ENCODE results near the gene LRRIQ4.

DNA sequence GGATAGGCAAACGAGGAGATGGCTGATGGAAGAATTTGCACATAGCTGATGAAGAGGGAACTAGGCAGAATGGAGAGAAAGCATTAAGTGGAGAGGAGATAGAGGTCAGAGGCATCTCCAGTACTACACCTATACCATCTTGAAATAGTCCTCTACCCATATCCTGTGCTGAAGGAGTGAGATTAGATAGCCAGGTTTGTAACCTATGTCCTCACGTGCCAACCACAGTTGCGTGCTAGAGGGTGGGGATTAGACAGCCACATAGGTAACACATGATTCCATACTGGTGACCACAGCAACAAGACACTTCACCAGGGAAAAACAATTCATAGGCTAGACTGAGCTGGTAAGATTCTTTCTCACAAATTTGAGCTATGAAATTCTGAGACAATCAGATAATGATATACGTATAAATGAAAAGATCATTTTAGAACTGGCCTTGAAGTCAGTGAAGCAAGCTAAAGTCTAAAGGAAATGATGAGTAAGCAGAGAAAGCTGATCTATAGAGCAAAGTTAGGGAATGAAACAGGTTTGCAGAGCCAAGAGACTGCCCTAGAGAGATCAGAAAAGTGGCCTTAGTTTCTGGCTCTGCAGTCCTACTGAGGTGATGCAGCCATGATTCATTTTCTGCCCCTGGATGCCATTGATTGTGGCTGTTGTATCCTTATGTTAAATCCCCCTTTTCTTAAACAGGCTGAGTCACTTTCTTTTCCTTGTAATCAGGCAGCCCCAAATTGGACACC lies 21.8 kb upstream of the LRRIQ4 start:
- TF ChIP-seq CTCF (IDR thresholded peaks at IDR 0.05 in 4 of 5, conservative IDR thresholded peaks at IDR 0.05 in 1 of 5), result no peak
- no peak for TF ChIP-seq POLR2A (IDR thresholded peaks at IDR 0.05)
